Gastroesophageal sphincter (tissue), 4 donors: Measurements from ENCODE around the gene SSH2. TPM values are rescaled to one million over a fixed set of nuclear protein-coding genes. Genes with fewer than 3 reads are reported as not detected.
A peak's percentile ranks its signal among the peaks of the same experiment; 100 is the strongest.

Source experiments
- ATAC-seq: fragments of 150-250 bp; one replicate; pipeline ENCODE4 v1.9.1; 2016; ENCODE audit warnings: mild to moderate bottlenecking, moderate library complexity
- H3K27ac ChIP-seq, 4 donors: fragments of 200-600 bp; sonication (generic) in 3 of 4; 1 replicate in 3 of 4; 2 replicates in 1 of 4; pipeline ENCODE4 v1.5.1; 2016 to 2019
- H3K27me3 ChIP-seq: fragments of 200-600 bp; sonication (generic); one replicate; pipeline ENCODE4 v1.5.1; 2019
- H3K36me3 ChIP-seq, 2 donors: fragments of 200-600 bp; sonication (generic); one replicate each; pipeline ENCODE4 v1.5.1; 2019; ENCODE audit warnings: control low read depth in 1 of 2
- H3K4me1 ChIP-seq, 3 donors: fragments of 200-600 bp; sonication (generic); 1 replicate in 2 of 3; 2 replicates in 1 of 3; pipeline ENCODE4 v1.5.1; 2016 to 2019; ENCODE audit warnings: control low read depth in 2 of 3
- H3K4me3 ChIP-seq, 2 donors: fragments of 200-600 bp; sonication (generic); one replicate each; pipeline ENCODE4 v1.5.1; 2019; ENCODE audit warnings: mild to moderate bottlenecking in 1 of 2, moderate library complexity in 1 of 2
- H3K9me3 ChIP-seq, 3 donors: fragments of 200-600 bp; sonication (generic); one replicate each; pipeline ENCODE4 v1.5.1; 2017 to 2019; ENCODE audit warnings: control low read depth in 2 of 3
- CTCF ChIP-seq, 4 experiments: fragments of 200-600 bp in 2 of 4; fragments of 450-650 bp in 2 of 4; sonication (generic) in 1 of 4; IDR thresholded peaks; one replicate each; pipeline ENCODE4 v1.5.1; 2017 to 2019; ENCODE audit warnings: antibody characterized with exemption in 4 of 4, mild to moderate bottlenecking in 2 of 4, moderate library complexity in 2 of 4
- EP300 ChIP-seq: sonication (generic); formaldehyde crosslinking; IDR thresholded peaks from one replicate; pipeline ENCODE4 v1.6.1; 2017; ENCODE audit warnings: antibody characterized with exemption, mild to moderate bottlenecking
- POLR2A ChIP-seq, 2 donors: fragments of 450-650 bp; IDR thresholded peaks; one replicate each; pipeline ENCODE4 v1.6.1; 2017; ENCODE audit warnings: antibody characterized with exemption in 2 of 2, mild to moderate bottlenecking in 2 of 2, moderate library complexity in 1 of 2
- POLR2AphosphoS5 ChIP-seq: sonication (generic); formaldehyde crosslinking; IDR thresholded peaks from one replicate; pipeline ENCODE4 v1.6.1; 2017; ENCODE audit warnings: antibody characterized with exemption
- WGBS, 2 donors: methylation state at CpG; one replicate each; pipeline ENCODE4 v1.1.5; 2018; ENCODE audit warnings: low coverage in 1 of 2; 5-methylcytosine and 5-hydroxymethylcytosine counted together
- total RNA-seq, 4 donors: library from RNA; depleted of rRNA; stranded (reverse); fragments of >200 nt; gene quantifications; one replicate each; pipeline ENCODE4 v1.1.0, GENCODE V29; 2016

The SSH2 gene
- total RNA-seq, 4 donors from 2014 or later = 16.0 to 39.7 (median 24.9) TPM

- Histone ChIP-seq H3K4me3 (no peak overlapping the region), H3K36me3 (peaks cover 0 to 5% of the 10 kb centered on the region in 2 donors), H3K27me3 (no peaks in the 10 kb centered on the region), H3K9me3 (no peaks in the 10 kb centered on the region), H3K27ac (peak overlapping the region in 1 of 4 donors; percentile 1), H3K4me1 (peaks cover 4 to 64% (median 17%) of the 10 kb centered on the region in 3 donors)
- no peak for ATAC-seq
- WGBS, 2 donors = 71 to 100% methylated on average over 2 to 6 of the region's 8 CpGs
- TF ChIP-seq POLR2A (IDR thresholded peaks at IDR 0.05) (no peak), CTCF (IDR thresholded peaks at IDR 0.05) (peak in 1 of 4 experiments; percentile 8)
These were observed 304.8 kb downstream of the SSH2 start for GRCh38 chr17:29625037-29625750.

GRCh38 chr17:29624586-29624985, 305.4 kb downstream of the SSH2 start:
- TF ChIP-seq POLR2A (IDR thresholded peaks at IDR 0.05) (no peak), CTCF (IDR thresholded peaks at IDR 0.05) (no peak)
- Histone ChIP-seq H3K4me1 (peaks cover 4 to 70% (median 17%) of the 10 kb centered on the region in 3 donors), H3K27me3 (no peaks in the 10 kb centered on the region), H3K4me3 (no peak overlapping the region), H3K36me3 (peaks cover 0 to 5% of the 10 kb centered on the region in 2 donors), H3K27ac (peak overlapping the region in 1 of 4 donors; percentile 1), H3K9me3 (no peaks in the 10 kb centered on the region)
- no peak for ATAC-seq
- WGBS, 2 donors = 75 to 86% methylated on average over 4 of the region's 4 CpGs

GRCh38 chr17:29623283-29623647, 306.8 kb downstream of the SSH2 start:
- Histone ChIP-seq H3K4me1 (peaks cover under 1 to 72% (median 30%) of the 10 kb centered on the region in 3 donors), H3K9me3 (no peaks in the 10 kb centered on the region), H3K27ac (peak overlapping the region; percentile 66 to 92 (median 88)), H3K4me3 (peak overlapping the region; percentile 59 to 82), H3K36me3 (no peaks in the 10 kb centered on the region), H3K27me3 (no peaks in the 10 kb centered on the region)
- 57 to 80% methylated on average over 1 to 2 of the region's 4 CpGs for WGBS, 2 donors
- no peak for ATAC-seq
- TF ChIP-seq CTCF (IDR thresholded peaks at IDR 0.05) (no peak), POLR2AphosphoS5 (no peak), EP300 (no peak), POLR2A (IDR thresholded peaks at IDR 0.05) (no peak)

GRCh38 chr17:29622337-29623282, 307.4 kb downstream of the SSH2 start, which contains the start of gene CORO6:
TSS of gene CORO6 (minus strand) at chr17:29622912. CDS start at chr17:29621421, 1,491 bp downstream.
- Histone ChIP-seq H3K27ac (peak within 1 kb of the TSS; percentile 66 to 92 (median 88)), H3K4me1 (peaks cover 0 to 72% (median 36%) of the 10 kb centered on the region in 3 donors), H3K27me3 (no peaks in the 10 kb centered on the region), H3K4me3 (peak within 1 kb of the TSS; percentile 59 to 82), H3K9me3 (no peaks in the 10 kb centered on the region), H3K36me3 (no peaks in the 10 kb centered on the region)
- ATAC-seq = peak; percentile 81
- TF ChIP-seq CTCF (IDR thresholded peaks at IDR 0.05) (peak in 1 of 4 experiments; percentile 3), EP300 (no peak), POLR2AphosphoS5 (peak; percentile 9), POLR2A (IDR thresholded peaks at IDR 0.05) (peak; percentile 54 to 55)
- 0% methylated on average over 6 of the region's 77 CpGs; no CpG with 5 or more reads in 1 of the 2 donors for WGBS, 2 donors
